ENCODE results near the gene RBM25. TPM values are rescaled to one million over a fixed set of nuclear protein-coding genes. Genes with fewer than 3 reads are reported as not detected.
"Not testable (repeated sequence)": the region's sequence is repeated elsewhere in the genome, so short reads cannot be mapped to it uniquely, and the experiment has no call there.

The RBM25 gene
- total and polyA plus RNA-seq, 2 experiments from 2014 or later: 42.3 to 52.2 TPM

DNA sequence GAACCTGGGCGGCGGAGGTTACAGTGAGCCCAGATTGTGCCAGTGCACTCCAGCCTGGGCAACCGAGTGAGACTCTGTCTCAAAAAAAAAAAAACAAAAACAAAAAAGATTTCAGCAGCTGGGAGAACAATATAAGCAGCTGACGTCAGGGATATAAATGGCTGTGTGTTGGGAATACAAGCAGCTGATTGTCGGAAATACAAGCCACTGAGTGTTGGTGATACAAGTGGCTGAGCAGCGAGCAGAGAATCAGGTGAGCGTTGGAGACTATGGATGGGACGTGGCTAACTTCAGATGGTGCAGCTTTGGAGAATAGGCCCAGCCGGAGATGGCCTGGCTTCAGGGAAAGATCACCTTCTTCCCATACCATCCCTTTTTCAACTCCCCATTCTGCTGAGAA lies 109.9 kb downstream of the RBM25 start:
- H3K4me2 ChIP-seq: no peak overlapping the region
- no peak overlapping the region for H2AFZ ChIP-seq
- no peaks in the 10 kb centered on the region for H3K9me3 ChIP-seq (ENCODE audit: low read depth)
- no peak overlapping the region for H3K27ac ChIP-seq
- WGBS (ENCODE audit: low lambda C conversion rate, missing lambda C conversion rate): 94% methylated on average over 9 of the region's 9 CpGs
- no peaks in the 10 kb centered on the region for H3K36me3 ChIP-seq (replicated peaks; ENCODE audit: insufficient read depth, low read depth)
- no peaks in the 10 kb centered on the region for H3K9me2 ChIP-seq (replicated peaks; ENCODE audit: insufficient read depth)
- TF ChIP-seq EZH2 (IDR thresholded peaks at IDR 0.05; ENCODE audit: borderline replicate concordance): no peak
- no peaks in the 10 kb centered on the region for H3K27me3 ChIP-seq
- H3K4me3 ChIP-seq: no peak overlapping the region
- no peaks in the 10 kb centered on the region for H3K4me1 ChIP-seq (ENCODE audit: insufficient read depth)
- DNase-seq (ENCODE audit: low spot score): no peak
- H4K20me1 ChIP-seq (ENCODE audit: insufficient read depth, poor library complexity, severe bottlenecking): no peaks in the 10 kb centered on the region
- H3K79me2 ChIP-seq: no peaks in the 10 kb centered on the region

GRCh38 chr14:73168691-73169090 lies 110.4 kb downstream of the RBM25 start:
- Histone ChIP-seq H3K79me2 (no peaks in the 10 kb centered on the region), H3K4me3 (no peak overlapping the region), H3K36me3 (replicated peaks; ENCODE audit: insufficient read depth, low read depth) (no peaks in the 10 kb centered on the region), H3K4me2 (no peak overlapping the region), H3K27me3 (no peaks in the 10 kb centered on the region), H3K27ac (no peak overlapping the region), H2AFZ (no peak overlapping the region), H3K4me1 (ENCODE audit: insufficient read depth) (no peaks in the 10 kb centered on the region), H3K9me2 (replicated peaks; ENCODE audit: insufficient read depth) (no peaks in the 10 kb centered on the region), H3K9me3 (ENCODE audit: low read depth) (no peaks in the 10 kb centered on the region), H4K20me1 (ENCODE audit: insufficient read depth, poor library complexity, severe bottlenecking) (no peaks in the 10 kb centered on the region)
- no peak for TF ChIP-seq EZH2 (IDR thresholded peaks at IDR 0.05; ENCODE audit: borderline replicate concordance)
- TF ChIP-seq EZH2phosphoT487 (IDR thresholded peaks at IDR 0.05; ENCODE audit: low read depth, severe bottlenecking, unreplicated experiment): no peak
- TF ChIP-seq, protein P1, sequence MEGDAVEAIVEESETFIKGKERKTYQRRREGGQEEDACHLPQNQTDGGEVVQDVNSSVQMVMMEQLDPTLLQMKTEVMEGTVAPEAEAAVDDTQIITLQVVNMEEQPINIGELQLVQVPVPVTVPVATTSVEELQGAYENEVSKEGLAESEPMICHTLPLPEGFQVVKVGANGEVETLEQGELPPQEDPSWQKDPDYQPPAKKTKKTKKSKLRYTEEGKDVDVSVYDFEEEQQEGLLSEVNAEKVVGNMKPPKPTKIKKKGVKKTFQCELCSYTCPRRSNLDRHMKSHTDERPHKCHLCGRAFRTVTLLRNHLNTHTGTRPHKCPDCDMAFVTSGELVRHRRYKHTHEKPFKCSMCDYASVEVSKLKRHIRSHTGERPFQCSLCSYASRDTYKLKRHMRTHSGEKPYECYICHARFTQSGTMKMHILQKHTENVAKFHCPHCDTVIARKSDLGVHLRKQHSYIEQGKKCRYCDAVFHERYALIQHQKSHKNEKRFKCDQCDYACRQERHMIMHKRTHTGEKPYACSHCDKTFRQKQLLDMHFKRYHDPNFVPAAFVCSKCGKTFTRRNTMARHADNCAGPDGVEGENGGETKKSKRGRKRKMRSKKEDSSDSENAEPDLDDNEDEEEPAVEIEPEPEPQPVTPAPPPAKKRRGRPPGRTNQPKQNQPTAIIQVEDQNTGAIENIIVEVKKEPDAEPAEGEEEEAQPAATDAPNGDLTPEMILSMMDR (IDR thresholded peaks at IDR 0.05; ENCODE audit: poor library complexity): no peak
- 93% methylated on average over 14 of the region's 14 CpGs for WGBS (ENCODE audit: low lambda C conversion rate, missing lambda C conversion rate)
- no peak for DNase-seq (ENCODE audit: low spot score)

- not testable (repeated sequence) for H3K27me3 ChIP-seq; H2AFZ ChIP-seq; H3K4me3 ChIP-seq; H3K4me1 ChIP-seq (ENCODE audit: insufficient read depth); H3K4me2 ChIP-seq; H3K36me3 ChIP-seq (replicated peaks; ENCODE audit: insufficient read depth, low read depth); H3K9me3 ChIP-seq (ENCODE audit: low read depth); H4K20me1 ChIP-seq (ENCODE audit: insufficient read depth, poor library complexity, severe bottlenecking); H3K27ac ChIP-seq; H3K79me2 ChIP-seq; H3K9me2 ChIP-seq (replicated peaks; ENCODE audit: insufficient read depth); DNase-seq (ENCODE audit: low spot score)
- WGBS (ENCODE audit: low lambda C conversion rate, missing lambda C conversion rate): 90% methylated on average over 6 of the region's 6 CpGs
Measured at GRCh38 chr14:73169855-73170254, 111.5 kb downstream of the RBM25 start.

- 91% methylated on average over 11 of the region's 11 CpGs for WGBS (ENCODE audit: low lambda C conversion rate, missing lambda C conversion rate)
- Histone ChIP-seq H3K4me3 (no peak overlapping the region), H3K27ac (no peak overlapping the region), H3K79me2 (no peaks in the 10 kb centered on the region), H3K36me3 (replicated peaks; ENCODE audit: insufficient read depth, low read depth) (no peaks in the 10 kb centered on the region), H4K20me1 (ENCODE audit: insufficient read depth, poor library complexity, severe bottlenecking) (no peaks in the 10 kb centered on the region), H3K9me2 (replicated peaks; ENCODE audit: insufficient read depth) (no peaks in the 10 kb centered on the region), H3K27me3 (no peaks in the 10 kb centered on the region), H3K4me1 (ENCODE audit: insufficient read depth) (no peaks in the 10 kb centered on the region), H2AFZ (no peak overlapping the region), H3K4me2 (no peak overlapping the region), H3K9me3 (ENCODE audit: low read depth) (no peaks in the 10 kb centered on the region)
- TF ChIP-seq EZH2 (IDR thresholded peaks at IDR 0.05; ENCODE audit: borderline replicate concordance): no peak
- no peak for DNase-seq (ENCODE audit: low spot score)
Measured at GRCh38 chr14:73170686-73171085, 112.4 kb downstream of the RBM25 start.

- H2AFZ ChIP-seq: no peak overlapping the region
- H3K4me2 ChIP-seq: no peak overlapping the region
- H3K9me3 ChIP-seq (ENCODE audit: low read depth): no peaks in the 10 kb centered on the region
- H3K27me3 ChIP-seq: no peaks in the 10 kb centered on the region
- no peak for TF ChIP-seq EZH2 (IDR thresholded peaks at IDR 0.05; ENCODE audit: borderline replicate concordance)
- TF ChIP-seq EZH2phosphoT487 (IDR thresholded peaks at IDR 0.05; ENCODE audit: low read depth, severe bottlenecking, unreplicated experiment): no peak
- TF ChIP-seq, protein P1 (IDR thresholded peaks at IDR 0.05; ENCODE audit: poor library complexity): no peak
- no peaks in the 10 kb centered on the region for H3K9me2 ChIP-seq (replicated peaks; ENCODE audit: insufficient read depth)
- no peaks in the 10 kb centered on the region for H3K79me2 ChIP-seq
- WGBS (ENCODE audit: low lambda C conversion rate, missing lambda C conversion rate): 91% methylated on average over 3 of the region's 3 CpGs
- no peak overlapping the region for H3K27ac ChIP-seq
- H3K4me3 ChIP-seq: no peak overlapping the region
- no peaks in the 10 kb centered on the region for H4K20me1 ChIP-seq (ENCODE audit: insufficient read depth, poor library complexity, severe bottlenecking)
- DNase-seq (ENCODE audit: low spot score): no peak
- no peaks in the 10 kb centered on the region for H3K4me1 ChIP-seq (ENCODE audit: insufficient read depth)
- H3K36me3 ChIP-seq (replicated peaks; ENCODE audit: insufficient read depth, low read depth): no peaks in the 10 kb centered on the region
Measured at GRCh38 chr14:73172500-73172899, 114.2 kb downstream of the RBM25 start.
